K562 (cell line): ENCODE measurements around the gene IL12RB2. TPM values are rescaled to one million over a fixed set of nuclear protein-coding genes. Genes with fewer than 3 reads are reported as not detected.

Experiments
- ATAC-seq: fragments of 200-7000 bp; cut with Tn5 transposase; 3 replicates; pipeline ENCODE4 v1.9.1; 2020; ENCODE audit warnings: moderate library complexity
- BruUV-seq: library from RNA; stranded (reverse); fragments of 400-500 nt; replicated peaks from 2 replicates; lab custom pipeline; 2021; lab: Mats Ljungman, UMichigan
- CTCF ChIA-PET: fragments of 300-600 bp; formaldehyde crosslinking; extraction: SDS; loops from one replicate; lab custom pipeline; 2021; ENCODE audit warnings: low intra/inter-chr PET ratio; lab: Yijun Ruan, JAX
- POLR2A ChIA-PET: fragments of 300-600, 350-650 bp; sonication (Branson Sonifier 250); formaldehyde crosslinking; extraction: SDS; loops from one replicate; lab custom pipeline; 2021; ENCODE audit warnings: antibody characterized with exemption, inconsistent platforms; lab: Yijun Ruan, JAX
- DNase-seq, 4 experiments: peaks; one replicate each; pipeline versions ENCODE4 v3.0.0 to v3.0.0-alpha.2; 2011 to 2018; ENCODE audit warnings: low spot score in 3 of 4, mixed read lengths in 3 of 4; ENCODE audit errors: extremely low read depth in 1 of 4
- FAIRE-seq: peaks from 2 replicates; lab custom pipeline; 2011; peaks lifted over from hg19 to GRCh38; lab: Jason Lieb, UNC
- H2AFZ ChIP-seq: 2 replicates; pipeline ENCODE4 v1.6.0; 2011; ENCODE audit warnings: low read depth, low read length, control low read depth, inconsistent platforms
- H3K27ac ChIP-seq: fragments of 200-600 bp; 3 replicates; pipeline ENCODE4 v1.8.0; 2011; ENCODE audit warnings: low read depth, mild to moderate bottlenecking, control low read depth, inconsistent platforms, low read length, moderate library complexity, mixed read lengths; ENCODE audit errors: extremely low read depth
- H3K27me3 ChIP-seq, 2 experiments: fragments of 300-600 bp in 1 of 2; 2 replicates in 1 of 2; 3 replicates in 1 of 2; pipeline versions ENCODE4 v1.6.0 to v1.8.0; 2011; ENCODE audit warnings: inconsistent platforms in 2 of 2, low read length in 2 of 2, mild to moderate bottlenecking in 1 of 2, mixed read lengths in 1 of 2, moderate library complexity in 1 of 2; ENCODE audit not compliant: control insufficient read depth in 2 of 2, insufficient read depth in 2 of 2
- H3K36me3 ChIP-seq: fragments of 300-600 bp; 3 replicates; pipeline ENCODE4 v1.8.0; 2011; ENCODE audit warnings: mild to moderate bottlenecking, low read length, inconsistent platforms; ENCODE audit not compliant: control insufficient read depth, insufficient read depth
- H3K4me1 ChIP-seq, 2 experiments: fragments of 200-600 bp in 1 of 2; replicated peaks in 1 of 2; 2 replicates in 1 of 2; 3 replicates in 1 of 2; pipeline versions ENCODE4 v1.5.1 to v1.8.0; 2011; ENCODE audit warnings: inconsistent platforms in 2 of 2, low read length in 2 of 2, mild to moderate bottlenecking in 1 of 2, mixed read lengths in 1 of 2, moderate library complexity in 1 of 2; ENCODE audit not compliant: control insufficient read depth in 2 of 2, insufficient read depth in 2 of 2
- H3K4me2 ChIP-seq: 2 replicates; pipeline ENCODE4 v1.6.1; 2011; ENCODE audit warnings: low read length, control low read depth, inconsistent platforms, mixed read lengths; ENCODE audit not compliant: insufficient read depth
- H3K4me3 ChIP-seq: fragments of 200-600 bp; sonication (generic), shearing (Covaris generic); 2 replicates; pipeline ENCODE4 v1.5.1; 2016; ENCODE audit warnings: control low read depth, inconsistent platforms
- H3K79me2 ChIP-seq: fragments of 200-600 bp; 3 replicates; pipeline ENCODE4 v1.8.0; 2011; ENCODE audit warnings: low read length, inconsistent platforms; ENCODE audit not compliant: control insufficient read depth, insufficient read depth
- H3K9ac ChIP-seq, 2 experiments: 2 replicates each; pipeline versions ENCODE4 v1.6.0 to v1.6.1; 2011; ENCODE audit warnings: low read depth in 2 of 2, low read length in 2 of 2, control low read depth in 1 of 2, inconsistent platforms in 1 of 2, mild to moderate bottlenecking in 1 of 2, mixed read lengths in 1 of 2; ENCODE audit not compliant: insufficient read depth in 1 of 2
- H3K9me1 ChIP-seq: one replicate; pipeline ENCODE4 v1.6.0; 2011; ENCODE audit warnings: inconsistent platforms, mild to moderate bottlenecking, low read length, moderate library complexity; ENCODE audit not compliant: control insufficient read depth, insufficient read depth
- H3K9me3 ChIP-seq: replicated peaks from 2 replicates; pipeline ENCODE4 v1.5.1; 2011; ENCODE audit warnings: low read depth, low read length, inconsistent platforms; ENCODE audit not compliant: control insufficient read depth, insufficient read depth
- H4K20me1 ChIP-seq: replicated peaks from 2 replicates; pipeline ENCODE4 v1.6.1; 2011; ENCODE audit warnings: low read length, inconsistent platforms, mixed read lengths; ENCODE audit not compliant: control insufficient read depth, insufficient read depth
- ATF6 ChIP-seq: sonication (generic); formaldehyde crosslinking; IDR thresholded peaks from 2 replicates; pipeline ENCODE4 v1.4.0; 2020; ENCODE audit warnings: mild to moderate bottlenecking, missing genetic modification reagents
- NFYB ChIP-seq: IDR thresholded peaks from 2 replicates; pipeline ENCODE4 v1.6.1; 2011; ENCODE audit warnings: mild to moderate bottlenecking, moderate library complexity; ENCODE audit not compliant: insufficient read length; ENCODE audit errors: extremely low read depth
- THAP7 ChIP-seq: fragments of 250-450 bp; sonication (Bioruptor Pico); IDR thresholded peaks from 2 replicates; pipeline ENCODE4 v1.5.0; 2021
- ZNF518B ChIP-seq: fragments of 250-450 bp; sonication (Bioruptor Pico); IDR thresholded peaks from 2 replicates; pipeline ENCODE4 v1.5.0; 2021; ENCODE audit warnings: mild to moderate bottlenecking, moderate library complexity
- WGBS: fragments of 100-300 bp; shearing (Covaris generic); methylation state at CpG from one replicate; pipeline ENCODE4 v1.1.6; 2016; ENCODE audit warnings: low coverage, mixed read lengths; ENCODE audit not compliant: insufficient coverage; ENCODE audit errors: missing lambda C conversion rate; 5-methylcytosine and 5-hydroxymethylcytosine counted together
- in situ Hi-C: fragments of 300-500 bp; cut with MboI; formaldehyde crosslinking; loops from 4 replicates; pipeline ENCODE4 v1.15.0; 2018; ENCODE audit warnings: inconsistent platforms, mixed read lengths
- intact Hi-C: fragments of 100-400 bp; cut with micrococcal nuclease; formaldehyde crosslinking; loops from 2 replicates; pipeline ENCODE4 v1.14.2; 2022
- polyA plus RNA-seq, 8 experiments: library from polyadenylated mRNA; depleted of rRNA in 4 of 8; stranded (reverse) in 5 of 8; unstranded in 3 of 8; fragments of >200 nt; fragmentation: Nextera tagmentation in 2 of 8; fragmentation: Illumina TruSeq in 1 of 8; extraction: Ambion mirVana in 2 of 8; extraction: Trizol in 1 of 8; gene quantifications; 2 replicates each; pipeline versions ENCODE4 v1.2.1 to v1.2.3, GENCODE V29; 2011 to 2014; ENCODE audit warnings: inconsistent platforms in 1 of 8, missing spikeins in 1 of 8
- total RNA-seq, 7 experiments: library from RNA; depleted of rRNA in 6 of 7; stranded (reverse); fragments of >200 nt in 6 of 7; fragmentation: Illumina TruSeq in 2 of 7; extraction: Trizol in 2 of 7; gene quantifications; 2 replicates each; pipeline versions ENCODE4 v1.2.1 to v1.2.3, GENCODE V29; 2011 to 2021; ENCODE audit warnings: low replicate concordance in 1 of 7

The IL12RB2 gene
- total and polyA plus RNA-seq, 9 of the 15 experiments (the other 6 are each of a cell fraction or from before 2014, with no cell fraction given) = 0.39 to 3.3 (median 1.9) TPM

- Histone ChIP-seq H2AFZ (no peak overlapping the region), H3K4me3 (no peak overlapping the region), H3K9me3 (no peaks in the 10 kb centered on the region), H3K27ac (no peak overlapping the region), H3K4me2 (no peak overlapping the region), H3K79me2 (no peaks in the 10 kb centered on the region), H4K20me1 (no peaks in the 10 kb centered on the region), H3K9me1 (no peaks in the 10 kb centered on the region), H3K36me3 (no peaks in the 10 kb centered on the region), H3K27me3 (no peaks in the 10 kb centered on the region), H3K4me1 (no peaks in the 10 kb centered on the region; a peak in 1 of 5 replicates), H3K9ac (peak overlapping the region in 1 of 2 experiments; percentile 83; a peak in 2 of 4 replicates)
- POLR2A ChIA-PET = interaction anchor here (0.6 to 0.9 kb wide), 3 partner anchors 8 to 590 kb away, joined by 3 to 6 read pairs (median 3); no protein-coding TSS in a partner anchor
- whole genome bisulfite sequencing = 60% methylated on average over 12 of the region's 12 CpGs
- in situ Hi-C loops = no loop called here
- FAIRE-seq (no peak), ATAC-seq (no peak), DNase-seq (no peak)
- TF ChIP-seq NFYB (no peak), THAP7 (no peak), ZNF518B (CRISPR knock-in tag) (no peak), ATF6 (no peak)
- intact Hi-C loops = no loop called here
- no TSS peak for BruUV-seq
- CTCF ChIA-PET = no interaction called here
Observed at GRCh38 chr1:67393240-67393639, 85.6 kb downstream of the IL12RB2 start.
